Psoas muscle (tissue), 8 donors: ENCODE results near the gene FGF21. TPM values are rescaled to one million over a fixed set of nuclear protein-coding genes. Genes with fewer than 3 reads are reported as not detected.

Source experiments
- ATAC-seq, 4 donors: fragments of 200-7000 bp; cut with Tn5 transposase; one replicate each; pipeline ENCODE4 v1.9.1; 2020; ENCODE audit warnings: moderate library complexity in 3 of 4, mild to moderate bottlenecking in 2 of 4
- DNase-seq, 2 donors: peaks; one replicate each; pipeline ENCODE4 v3.0.0-alpha.2; 2020
- H3K27ac ChIP-seq: fragments of 200-600 bp; one replicate; pipeline ENCODE4 v1.8.0; 2022
- H3K27me3 ChIP-seq, 3 donors: fragments of 200-600 bp in 1 of 3; one replicate each; pipeline versions ENCODE4 v1.6.1 to v1.8.0; 2013 to 2022; ENCODE audit warnings: low read length in 2 of 3, mild to moderate bottlenecking in 2 of 3, moderate library complexity in 1 of 3; ENCODE audit not compliant: insufficient read depth in 3 of 3
- H3K36me3 ChIP-seq, 2 donors: fragments of 200-600 bp in 1 of 2; one replicate each; pipeline versions ENCODE4 v1.6.1 to v1.8.0; 2013 to 2022; ENCODE audit warnings: low read depth in 1 of 2, mild to moderate bottlenecking in 1 of 2, moderate library complexity in 1 of 2; ENCODE audit not compliant: insufficient read depth in 1 of 2
- H3K4me1 ChIP-seq: fragments of 200-600 bp; one replicate; pipeline ENCODE4 v1.8.0; 2022
- H3K4me3 ChIP-seq: fragments of 200-600 bp; one replicate; pipeline ENCODE4 v1.8.0; 2022; ENCODE audit warnings: mild to moderate bottlenecking
- H3K9me3 ChIP-seq: fragments of 200-600 bp; one replicate; pipeline ENCODE4 v1.8.0; 2022
- CTCF ChIP-seq: fragments of 200-600 bp; IDR thresholded peaks from one replicate; pipeline ENCODE4 v1.8.0; 2022; ENCODE audit warnings: antibody characterized with exemption
- WGBS, 3 donors: extraction: QIAGEN DNeasy Blood & Tissue Kit; methylation state at CpG; one replicate each; pipeline versions ENCODE4 v1.1.6 to v1.1.7; 2013; 5-methylcytosine and 5-hydroxymethylcytosine counted together
- intact Hi-C, 2 donors: fragments of 100-400 bp; cut with DNase I; formaldehyde crosslinking; loops; one replicate each; pipeline versions ENCODE4 v1.11.0 to v1.14.2; 2022
- polyA plus RNA-seq, 3 donors: library from polyadenylated mRNA; stranded (reverse); fragments of 200-250 nt; gene quantifications; one replicate each; pipeline ENCODE4 v1.2.3, GENCODE V29; 2013
- total RNA-seq, 4 donors: library from RNA; stranded (reverse); fragmentation: NEBNext Ultra II Directional in 2 of 4; extraction: Animal tissue kit (Norgen Biotek cat#: 25700) in 2 of 4; gene quantifications; one replicate each; pipeline versions ENCODE4 v1.2.1 to v1.2.4, GENCODE V29; 2021 to 2023
- donor health status: healthy with polysubstance abuse.
- donor health status: DM: no; HTN: no; CAD: no; lungs with moderate emphysema.
- donor health status: Bipolar disorder and iron deficiency.
- donor health status: healthy.
- donor health status: DM: yes; HTN: yes; CAD: no.
- donor health status: DM: no; HTN: no; CAD: no.
- donor health status: DM: no; HTN: no; CAD: no.
- donor health status: DM: yes; HTN: yes; CAD: no.

The FGF21 gene
- total and polyA plus RNA-seq, 7 donors: 0.06 to 6.2 (median 1.0) TPM; not detected in 3

- ATAC-seq (no peak), DNase-seq (no peak)
- 85 to 87% (median 86%) methylated on average over 13 of the region's 13 CpGs for WGBS, 3 donors
- Histone ChIP-seq H3K4me3 (no peak overlapping the region), H3K27ac (no peak overlapping the region), H3K36me3 (peaks cover 2 to 22% of the 10 kb centered on the region in 2 donors), H3K27me3 (no peaks in the 10 kb centered on the region), H3K4me1 (peaks cover 8% of the 10 kb centered on the region), H3K9me3 (no peaks in the 10 kb centered on the region)
- intact Hi-C loops: no loop called here
- TF ChIP-seq CTCF: no peak
Measured at GRCh38 chr19:48807590-48808308, 52.4 kb downstream of the FGF21 start.

Other genes with a start within 250 kb of the FGF21 start
- gene LMTK3, start 243.7 kb upstream of the FGF21 start, total RNA-seq: under 1 TPM in 2 of 4 donors, not detected in 2; 0.06 to 0.14 TPM
- gene LMTK3, start 243.7 kb upstream of the FGF21 start, polyA plus RNA-seq: under 1 TPM; 0.03 to 0.06 (median 0.05) TPM
- gene SULT2B1, start 203.4 kb upstream of the FGF21 start, total RNA-seq: not detected
- gene SULT2B1, start 203.4 kb upstream of the FGF21 start, polyA plus RNA-seq: under 1 TPM in 2 of 3 donors, not detected in 1; 0.06 to 0.23 TPM
- not detected for gene SPACA4, start 148.8 kb upstream of the FGF21 start, total RNA-seq
- gene SPACA4, start 148.8 kb upstream of the FGF21 start, polyA plus RNA-seq: not detected
- not detected for gene FAM83E, start 140.4 kb upstream of the FGF21 start, total RNA-seq
- under 1 TPM in 2 of 3 donors, not detected in 1; 0.01 to 0.20 TPM for gene FAM83E, start 140.4 kb upstream of the FGF21 start, polyA plus RNA-seq
- gene RPL18, start 136.3 kb upstream of the FGF21 start, total RNA-seq: 100 to 1,000 TPM; 506 to 730 (median 645) TPM
- gene RPL18, start 136.3 kb upstream of the FGF21 start, polyA plus RNA-seq: 1,000 to 10,000 TPM; 1,096 to 1,745 (median 1,373) TPM
- 10 to 100 TPM in 2 of 4 donors, 1 to 10 TPM in 2; 4.1 to 12.8 (median 8.8) TPM for gene SPHK2, start 136.0 kb upstream of the FGF21 start, total RNA-seq
- gene SPHK2, start 136.0 kb upstream of the FGF21 start, polyA plus RNA-seq: 1 to 10 TPM; 3.3 to 7.4 (median 4.8) TPM
- 10 to 100 TPM in 1 of 4 donors, 1 to 10 TPM in 3; 3.6 to 14.5 (median 6.5) TPM for gene DBP, start 118.1 kb upstream of the FGF21 start, total RNA-seq
- gene DBP, start 118.1 kb upstream of the FGF21 start, polyA plus RNA-seq: 1 to 10 TPM; 2.8 to 7.0 (median 3.2) TPM
- gene CA11, start 109.3 kb upstream of the FGF21 start, total RNA-seq: 1 to 10 TPM; 4.1 to 8.8 (median 6.4) TPM
- 10 to 100 TPM in 1 of 3 donors, 1 to 10 TPM in 2; 2.3 to 10.6 (median 9.2) TPM for gene CA11, start 109.3 kb upstream of the FGF21 start, polyA plus RNA-seq
- gene NTN5, start 82.5 kb upstream of the FGF21 start, total RNA-seq: under 1 TPM in 1 of 4 donors, not detected in 3; 0.21 TPM
- gene NTN5, start 82.5 kb upstream of the FGF21 start, polyA plus RNA-seq: under 1 TPM in 1 of 3 donors, not detected in 2; 0.04 TPM
- gene FUT2, start 59.6 kb upstream of the FGF21 start, total RNA-seq: not detected
- gene FUT2, start 59.6 kb upstream of the FGF21 start, polyA plus RNA-seq: not detected
- gene MAMSTR, start 35.8 kb upstream of the FGF21 start, total RNA-seq: 10 to 100 TPM in 3 of 4 donors, 1 to 10 TPM in 1; 7.9 to 50.9 (median 32.9) TPM
- 10 to 100 TPM in 1 of 3 donors, 1 to 10 TPM in 2; 3.1 to 10.5 (median 8.4) TPM for gene MAMSTR, start 35.8 kb upstream of the FGF21 start, polyA plus RNA-seq
- 1 to 10 TPM; 6.9 to 9.7 (median 8.0) TPM for gene RASIP1, start 14.9 kb upstream of the FGF21 start, total RNA-seq
- 1 to 10 TPM; 3.9 to 7.7 (median 4.9) TPM for gene RASIP1, start 14.9 kb upstream of the FGF21 start, polyA plus RNA-seq
- gene IZUMO1, start 8.6 kb upstream of the FGF21 start, total RNA-seq: under 1 TPM in 3 of 4 donors, not detected in 1; 0.26 to 0.76 (median 0.36) TPM
- under 1 TPM in 2 of 3 donors, not detected in 1; 0.18 to 0.66 TPM for gene IZUMO1, start 8.6 kb upstream of the FGF21 start, polyA plus RNA-seq
- 1 to 10 TPM; 1.6 to 2.3 (median 2.0) TPM for gene FUT1, start 2.9 kb upstream of the FGF21 start, total RNA-seq
- gene FUT1, start 2.9 kb upstream of the FGF21 start, polyA plus RNA-seq: 1 to 10 TPM; 1.1 to 1.3 (median 1.3) TPM
- 10 to 100 TPM; 24.6 to 48.5 (median 29.9) TPM for gene BCAT2, start 55.5 kb downstream of the FGF21 start, total RNA-seq
- gene BCAT2, start 55.5 kb downstream of the FGF21 start, polyA plus RNA-seq: 10 to 100 TPM; 14.4 to 22.9 (median 20.0) TPM
- 1 to 10 TPM in 1 of 4 donors, under 1 TPM in 3; 0.61 to 1.2 (median 0.80) TPM for gene HSD17B14, start 81.0 kb downstream of the FGF21 start, total RNA-seq
- gene HSD17B14, start 81.0 kb downstream of the FGF21 start, polyA plus RNA-seq: under 1 TPM; 0.15 to 0.66 (median 0.29) TPM
- gene PLEKHA4, start 113.1 kb downstream of the FGF21 start, total RNA-seq: 10 to 100 TPM in 3 of 4 donors, 1 to 10 TPM in 1; 9.4 to 30.0 (median 20.2) TPM
- gene PLEKHA4, start 113.1 kb downstream of the FGF21 start, polyA plus RNA-seq: 10 to 100 TPM; 11.1 to 14.9 (median 12.3) TPM
- gene PPP1R15A, start 116.9 kb downstream of the FGF21 start, total RNA-seq: 10 to 100 TPM; 34.5 to 93.4 (median 41.3) TPM
- 10 to 100 TPM; 61.1 to 86.3 (median 83.7) TPM for gene PPP1R15A, start 116.9 kb downstream of the FGF21 start, polyA plus RNA-seq
- under 1 TPM in 2 of 4 donors, not detected in 2; 0.13 to 0.17 TPM for gene TULP2, start 143.2 kb downstream of the FGF21 start, total RNA-seq
- under 1 TPM in 2 of 3 donors, not detected in 1; 0.06 to 0.07 TPM for gene TULP2, start 143.2 kb downstream of the FGF21 start, polyA plus RNA-seq
- 100 to 1,000 TPM in 2 of 4 donors, 10 to 100 TPM in 2; 86.4 to 143 (median 101) TPM for gene NUCB1, start 144.8 kb downstream of the FGF21 start, total RNA-seq
- 10 to 100 TPM; 49.9 to 97.1 (median 90.7) TPM for gene NUCB1, start 144.8 kb downstream of the FGF21 start, polyA plus RNA-seq
- under 1 TPM in 1 of 4 donors, not detected in 3; 0.21 TPM for gene DHDH, start 178.2 kb downstream of the FGF21 start, total RNA-seq
- gene DHDH, start 178.2 kb downstream of the FGF21 start, polyA plus RNA-seq: under 1 TPM in 1 of 3 donors, not detected in 2; 0.14 TPM
- gene BAX, start 199.4 kb downstream of the FGF21 start, total RNA-seq: 10 to 100 TPM; 16.8 to 24.4 (median 22.0) TPM
- 10 to 100 TPM; 20.7 to 66.1 (median 35.6) TPM for gene BAX, start 199.4 kb downstream of the FGF21 start, polyA plus RNA-seq
- 1,000 to 10,000 TPM in 3 of 4 donors, 100 to 1,000 TPM in 1; 802 to 2,269 (median 1,158) TPM for gene FTL, start 209.8 kb downstream of the FGF21 start, total RNA-seq
- 1,000 to 10,000 TPM; 1,296 to 1,753 (median 1,467) TPM for gene FTL, start 209.8 kb downstream of the FGF21 start, polyA plus RNA-seq
- gene GYS1, start 237.8 kb downstream of the FGF21 start, total RNA-seq: 100 to 1,000 TPM; 147 to 331 (median 238) TPM
- gene GYS1, start 237.8 kb downstream of the FGF21 start, polyA plus RNA-seq: 10 to 100 TPM; 30.9 to 61.3 (median 58.9) TPM
- 10 to 100 TPM; 61.1 to 87.4 (median 81.8) TPM for gene RUVBL2, start 238.4 kb downstream of the FGF21 start, total RNA-seq
- 10 to 100 TPM; 62.7 to 76.5 (median 69.5) TPM for gene RUVBL2, start 238.4 kb downstream of the FGF21 start, polyA plus RNA-seq